ENCODE measurements around the gene PRKCA.
A peak's percentile ranks its signal among the peaks of the same experiment; 100 is the strongest.
"Not testable (repeated sequence)": the region's sequence is repeated elsewhere in the genome, so short reads cannot be mapped to it uniquely, and the experiment has no call there.

Gene PRKCA

GRCh38 chr17:66331038-66331816 lies 28.8 kb downstream of the PRKCA start:
- peak; percentile 51 to 55 for DNase-seq

GRCh38 chr17:66335797-66336196 lies 33.4 kb downstream of the PRKCA start:
- no peak for DNase-seq

GRCh38 chr17:66337268-66337667 lies 34.9 kb downstream of the PRKCA start:
- no peak for DNase-seq

- DNase-seq = no peak
Observed at GRCh38 chr17:66337866-66338485, 35.6 kb downstream of the PRKCA start.

GRCh38 chr17:66338937-66339336 lies 36.5 kb downstream of the PRKCA start:
- DNase-seq = no peak

- DNase-seq = peak; percentile 36 to 44
Observed at GRCh38 chr17:66339561-66339960, 37.1 kb downstream of the PRKCA start.

- DNase-seq = no peak
Observed at GRCh38 chr17:66340720-66341119, 38.3 kb downstream of the PRKCA start.

- DNase-seq = no peak
Observed at GRCh38 chr17:66341462-66341861, 39.0 kb downstream of the PRKCA start.

GRCh38 chr17:66342263-66342662 lies 39.9 kb downstream of the PRKCA start:
- DNase-seq = not testable (repeated sequence)

GRCh38 chr17:66343531-66344078 lies 41.2 kb downstream of the PRKCA start:
- no peak for DNase-seq

- no peak for DNase-seq
Observed at GRCh38 chr17:66344473-66344872, 42.1 kb downstream of the PRKCA start.

- no peak for DNase-seq
Observed at GRCh38 chr17:66345264-66345663, 42.9 kb downstream of the PRKCA start.

- not testable (repeated sequence) for DNase-seq
Observed at GRCh38 chr17:66345949-66346638, 43.7 kb downstream of the PRKCA start.

- DNase-seq = no peak
Observed at GRCh38 chr17:66347661-66348514, 45.5 kb downstream of the PRKCA start.

- peak; percentile 52 to 57 for DNase-seq
Observed at GRCh38 chr17:66348584-66349165, 46.3 kb downstream of the PRKCA start.

GRCh38 chr17:66349521-66350254 lies 47.3 kb downstream of the PRKCA start:
- no peak for DNase-seq

GRCh38 chr17:66350576-66350975 lies 48.2 kb downstream of the PRKCA start:
- DNase-seq = not testable (repeated sequence)

GRCh38 chr17:66351033-66351432 lies 48.6 kb downstream of the PRKCA start:
- DNase-seq = no peak

GRCh38 chr17:66351701-66352100 lies 49.3 kb downstream of the PRKCA start:
- no peak for DNase-seq

GRCh38 chr17:66353937-66354401 lies 51.6 kb downstream of the PRKCA start:
- no peak for DNase-seq

GRCh38 chr17:66354472-66354871 lies 52.1 kb downstream of the PRKCA start:
- no peak for DNase-seq

All from Kasumi-1 (cell line).